OCI-LY7 (cell line): ENCODE data around the gene PILRA.
"Not testable (repeated sequence)": the region's sequence is repeated elsewhere in the genome, so short reads cannot be mapped to it uniquely, and the experiment has no call there.

Experiments
- EZH2phosphoT487 ChIP-seq: fragments of 200-600 bp; sonication (generic); IDR thresholded peaks from 2 replicates; pipeline ENCODE4 v1.6.1; 2018; ENCODE audit warnings: low read depth, borderline replicate concordance, mild to moderate bottlenecking, mixed run types, antibody characterized with exemption, low read length, moderate library complexity, mixed read lengths
- TF ChIP-seq, protein P1 (sequence below): fragments of 200-600 bp; sonication (generic); conservative IDR thresholded peaks from 2 replicates; pipeline ENCODE4 v1.5.1; 2014; ENCODE audit warnings: mild to moderate bottlenecking, antibody characterized with exemption, low read length, moderate library complexity, mixed read lengths

DNA sequence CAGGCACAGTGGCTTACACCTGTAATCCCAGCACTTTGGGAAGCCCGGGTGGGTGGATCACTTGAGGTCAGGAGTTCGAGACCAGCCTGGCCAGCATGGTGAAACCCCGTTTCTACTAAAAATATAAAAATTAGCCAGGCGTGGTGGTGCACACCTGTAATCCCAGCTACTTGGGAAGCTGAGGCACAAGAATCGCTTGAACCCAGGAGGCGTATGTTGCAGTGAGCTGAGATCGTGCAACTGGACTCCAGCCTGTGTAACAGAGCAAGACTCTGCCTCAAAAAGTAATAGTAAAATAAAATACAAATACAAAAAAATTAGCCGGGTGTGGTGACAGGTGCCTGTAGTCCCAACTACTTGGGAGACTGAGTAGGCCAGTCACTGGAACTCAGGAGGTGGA, 65.4 kb downstream of the PILRA start:
- TF ChIP-seq, protein P1, sequence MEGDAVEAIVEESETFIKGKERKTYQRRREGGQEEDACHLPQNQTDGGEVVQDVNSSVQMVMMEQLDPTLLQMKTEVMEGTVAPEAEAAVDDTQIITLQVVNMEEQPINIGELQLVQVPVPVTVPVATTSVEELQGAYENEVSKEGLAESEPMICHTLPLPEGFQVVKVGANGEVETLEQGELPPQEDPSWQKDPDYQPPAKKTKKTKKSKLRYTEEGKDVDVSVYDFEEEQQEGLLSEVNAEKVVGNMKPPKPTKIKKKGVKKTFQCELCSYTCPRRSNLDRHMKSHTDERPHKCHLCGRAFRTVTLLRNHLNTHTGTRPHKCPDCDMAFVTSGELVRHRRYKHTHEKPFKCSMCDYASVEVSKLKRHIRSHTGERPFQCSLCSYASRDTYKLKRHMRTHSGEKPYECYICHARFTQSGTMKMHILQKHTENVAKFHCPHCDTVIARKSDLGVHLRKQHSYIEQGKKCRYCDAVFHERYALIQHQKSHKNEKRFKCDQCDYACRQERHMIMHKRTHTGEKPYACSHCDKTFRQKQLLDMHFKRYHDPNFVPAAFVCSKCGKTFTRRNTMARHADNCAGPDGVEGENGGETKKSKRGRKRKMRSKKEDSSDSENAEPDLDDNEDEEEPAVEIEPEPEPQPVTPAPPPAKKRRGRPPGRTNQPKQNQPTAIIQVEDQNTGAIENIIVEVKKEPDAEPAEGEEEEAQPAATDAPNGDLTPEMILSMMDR: not testable (repeated sequence)
- not testable (repeated sequence) for TF ChIP-seq EZH2phosphoT487
